Stimulated activated CD4-positive, alpha-beta T cell treated with anti-CD3 and anti-CD28 coated beads, Interleukin-12 subunit alpha, Interleukin-12 subunit beta, amount 100 ng/mL, for 48 hours (primary cell): ENCODE data around the gene OAS1.
A peak's percentile ranks its signal among the peaks of the same experiment; 100 is the strongest.
"Not testable (repeated sequence)": the region's sequence is repeated elsewhere in the genome, so short reads cannot be mapped to it uniquely, and the experiment has no call there.

Experiments used
- DNase-seq, 3 donors: peaks; one replicate each; pipeline ENCODE4 v3.0.0-alpha.2; 2020; ENCODE audit warnings: low read depth in 2 of 3, low spot score in 1 of 3

The OAS1 gene

DNA sequence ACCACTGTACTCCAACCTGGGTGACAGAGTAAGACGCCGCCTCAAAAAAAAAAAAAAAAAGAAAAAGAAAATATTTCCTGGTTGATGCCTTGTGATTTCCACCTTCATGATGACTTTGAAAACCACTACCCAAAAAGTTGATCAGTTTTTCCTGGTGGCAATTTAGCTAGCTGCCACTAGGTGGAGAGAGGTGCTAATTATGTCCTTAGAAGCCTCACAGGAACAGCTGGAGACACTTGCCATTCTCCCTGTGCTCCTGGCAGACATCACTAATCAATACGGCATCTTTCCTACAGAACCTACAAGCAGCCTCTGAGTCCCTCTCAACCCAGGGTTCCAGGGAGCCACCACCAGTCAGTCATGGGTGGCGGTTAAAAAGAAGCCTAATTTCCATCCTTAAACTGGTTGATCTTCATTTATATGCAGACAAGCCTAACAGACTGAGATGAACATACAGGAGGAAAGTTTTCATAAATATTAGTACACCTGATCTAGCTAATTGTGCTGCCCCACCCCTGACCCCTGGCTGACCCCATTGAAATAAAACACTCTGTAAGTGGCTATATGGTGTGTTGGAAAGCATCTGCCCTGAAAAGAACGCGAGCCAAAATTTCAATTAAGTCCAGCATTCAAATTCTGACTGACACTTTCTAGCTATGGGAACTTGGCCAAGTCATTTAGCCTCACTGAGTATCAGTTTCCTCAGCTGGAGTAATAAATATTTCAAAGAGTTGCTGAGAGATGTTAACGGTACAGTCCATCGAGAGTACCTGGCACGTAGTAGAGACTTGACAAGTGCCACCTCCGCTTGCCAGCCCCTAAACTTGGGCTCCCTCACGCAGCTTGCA is 6.2 kb upstream of the OAS1 start:
- DNase-seq: peak; percentile 21 to 49 (median 22)

DNA sequence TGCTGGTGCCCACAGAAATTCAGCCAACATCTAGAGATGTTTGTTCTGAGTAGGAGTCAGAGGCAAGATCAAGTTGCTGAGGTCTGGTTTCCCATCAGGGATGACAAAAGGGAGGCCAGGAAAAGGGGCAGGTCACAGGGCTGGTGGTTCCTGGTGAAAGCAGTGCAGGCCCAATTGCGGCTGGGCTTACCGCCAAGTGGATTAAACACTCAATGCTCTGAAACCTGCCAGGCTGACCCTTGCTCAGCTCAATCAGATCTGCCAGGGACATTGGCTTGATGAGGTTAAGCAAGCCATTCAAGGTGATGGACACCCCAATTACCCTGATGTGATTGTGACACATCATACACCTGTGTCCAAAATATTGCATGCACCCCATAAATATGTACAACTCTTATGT is 5.5 kb upstream of the OAS1 start:
- no peak for DNase-seq

DNA sequence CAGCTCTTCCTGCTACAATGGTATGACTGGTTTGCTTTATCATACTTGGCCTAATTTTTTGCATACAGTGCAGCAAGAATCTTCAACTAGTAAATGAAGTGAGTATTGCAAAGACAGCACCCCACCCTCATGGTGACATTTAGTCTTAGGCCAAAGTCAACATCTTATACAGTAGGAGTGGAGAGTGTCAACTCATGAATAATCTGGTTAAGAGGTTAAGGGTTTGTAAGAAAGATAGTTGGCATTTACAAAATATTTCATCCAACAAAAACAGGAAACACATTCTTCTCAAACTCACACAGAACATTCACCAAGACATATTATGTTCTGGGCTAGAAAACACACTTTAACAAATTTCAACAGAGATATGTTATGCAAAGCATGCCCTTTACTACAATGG is 2.2 kb upstream of the OAS1 start:
- DNase-seq: no peak

DNA sequence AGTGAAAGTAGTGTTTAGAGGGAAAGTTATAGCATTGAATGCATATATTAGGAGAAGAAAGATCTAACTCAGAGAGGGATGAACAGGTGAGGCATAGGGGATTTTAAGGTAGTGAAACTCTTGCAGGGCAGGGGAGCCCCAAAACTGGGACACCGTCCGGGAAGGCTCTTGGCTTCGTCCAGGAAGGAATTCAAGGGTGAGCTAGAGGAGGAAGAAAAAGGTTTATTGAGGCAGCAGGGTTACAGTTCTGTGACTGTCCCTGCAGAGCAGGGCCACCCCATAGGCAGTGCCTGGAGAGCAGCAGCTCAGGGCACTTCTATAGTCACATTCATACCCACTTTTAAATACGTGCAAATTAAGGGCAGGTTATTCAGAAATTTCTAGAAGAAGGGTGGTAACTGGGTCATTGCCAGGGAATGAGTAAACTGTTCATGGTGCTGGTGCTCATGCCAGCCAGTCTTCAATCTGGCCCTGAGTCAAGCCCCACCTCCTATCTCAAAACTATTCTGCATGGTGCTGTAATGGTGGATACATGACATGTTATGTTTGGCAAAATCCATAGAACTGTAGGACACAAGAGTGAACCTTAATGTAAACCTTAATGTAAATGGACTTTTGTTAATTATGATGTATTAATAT is 1.2 kb upstream of the OAS1 start:
- no peak for DNase-seq

DNA sequence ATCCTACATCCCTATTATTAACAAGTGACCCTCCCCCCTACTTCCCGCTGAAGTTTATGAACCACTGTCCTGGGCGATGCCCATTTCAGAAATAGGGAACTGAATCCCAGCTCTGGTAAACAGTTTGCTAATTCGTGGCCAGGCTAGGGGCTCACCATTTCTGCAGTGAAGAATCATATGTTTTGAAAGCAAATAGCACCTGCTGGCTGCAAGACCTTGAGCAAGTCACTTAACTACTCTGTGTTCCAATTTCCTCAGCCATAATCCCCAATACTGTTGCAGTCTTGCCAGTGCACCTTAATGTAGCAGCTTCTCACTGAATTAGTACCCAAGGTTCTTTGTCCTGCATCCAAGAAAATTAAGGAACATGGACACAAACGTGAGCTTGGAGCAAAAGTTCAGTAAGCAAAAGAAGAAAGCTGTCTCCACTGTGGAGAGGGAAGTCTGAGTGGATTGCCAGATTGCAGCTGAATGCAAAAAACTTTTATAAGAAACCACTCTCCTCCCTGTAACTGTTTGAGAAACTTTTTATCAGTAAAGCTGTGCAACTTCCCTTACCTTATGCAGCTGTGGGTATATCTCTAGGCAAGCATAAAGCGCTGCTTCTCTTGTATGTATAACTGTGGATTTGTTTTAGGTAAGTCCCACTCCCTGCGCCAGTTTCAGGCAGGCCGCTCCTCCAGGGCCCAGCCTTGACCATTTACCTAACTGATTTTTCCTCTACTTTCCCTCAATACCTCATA is 824 bp downstream of the OAS1 start:
- DNase-seq: no peak

DNA sequence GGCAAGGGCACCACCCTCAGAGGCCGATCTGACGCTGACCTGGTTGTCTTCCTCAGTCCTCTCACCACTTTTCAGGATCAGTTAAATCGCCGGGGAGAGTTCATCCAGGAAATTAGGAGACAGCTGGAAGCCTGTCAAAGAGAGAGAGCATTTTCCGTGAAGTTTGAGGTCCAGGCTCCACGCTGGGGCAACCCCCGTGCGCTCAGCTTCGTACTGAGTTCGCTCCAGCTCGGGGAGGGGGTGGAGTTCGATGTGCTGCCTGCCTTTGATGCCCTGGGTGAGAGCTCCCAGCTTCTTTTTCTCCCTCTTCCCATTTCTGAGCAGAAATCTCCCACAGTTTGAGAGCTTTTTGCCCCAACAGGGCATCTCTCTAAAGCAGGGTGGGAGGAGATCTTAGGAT is 1.8 kb downstream of the OAS1 start:
- peak in 1 of 3 donors; percentile 35 for DNase-seq

DNA sequence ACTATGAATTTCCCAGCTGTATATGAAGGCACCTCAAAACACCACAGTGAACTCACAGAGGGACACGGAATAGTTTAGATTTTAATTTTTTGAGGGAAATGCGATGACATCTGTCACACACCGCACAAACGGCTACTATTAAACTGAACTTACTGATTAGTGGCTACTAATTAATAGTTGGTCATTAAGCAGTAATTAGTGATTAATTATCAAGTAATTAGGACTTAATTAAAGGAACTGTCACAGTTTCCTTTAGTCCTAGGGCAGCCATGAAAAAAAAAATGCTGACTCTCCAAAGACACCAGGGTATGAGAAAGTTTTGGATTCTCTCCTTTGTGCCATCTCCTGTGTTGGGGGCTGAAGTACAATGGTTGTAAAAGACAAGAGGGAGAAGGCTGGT is 2.9 kb downstream of the OAS1 start:
- no peak for DNase-seq

DNA sequence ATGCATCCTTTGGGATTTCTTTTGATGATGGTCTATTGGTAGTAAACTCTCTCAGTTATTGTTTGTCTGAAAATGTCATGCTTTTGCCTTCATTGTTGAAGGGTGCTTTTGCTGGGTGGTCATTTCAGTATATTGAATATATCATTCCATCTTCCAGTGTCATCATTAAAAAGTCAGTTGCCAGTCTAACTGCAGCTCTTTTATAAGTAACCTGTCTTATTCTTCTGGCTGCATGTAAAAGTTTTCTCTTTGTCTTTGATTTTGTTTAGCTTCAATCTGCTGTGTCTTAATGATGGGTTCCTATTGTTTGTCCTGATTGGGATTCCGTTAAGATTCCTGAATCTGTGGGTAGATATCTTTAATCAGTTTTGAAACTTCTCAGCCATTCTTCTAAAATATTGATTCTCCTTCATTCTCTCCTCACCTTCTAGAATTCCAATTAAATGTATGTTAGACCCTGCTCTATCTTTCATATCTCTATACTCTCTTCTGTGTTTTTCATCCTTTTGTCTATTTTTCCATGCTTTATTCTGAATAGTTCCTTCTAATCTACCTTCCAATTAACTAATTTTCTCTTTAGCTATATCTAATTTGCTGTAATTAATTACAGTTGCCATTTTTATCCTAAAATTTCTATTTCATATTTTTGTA is 6.4 kb downstream of the OAS1 start:
- no peak for DNase-seq

DNA sequence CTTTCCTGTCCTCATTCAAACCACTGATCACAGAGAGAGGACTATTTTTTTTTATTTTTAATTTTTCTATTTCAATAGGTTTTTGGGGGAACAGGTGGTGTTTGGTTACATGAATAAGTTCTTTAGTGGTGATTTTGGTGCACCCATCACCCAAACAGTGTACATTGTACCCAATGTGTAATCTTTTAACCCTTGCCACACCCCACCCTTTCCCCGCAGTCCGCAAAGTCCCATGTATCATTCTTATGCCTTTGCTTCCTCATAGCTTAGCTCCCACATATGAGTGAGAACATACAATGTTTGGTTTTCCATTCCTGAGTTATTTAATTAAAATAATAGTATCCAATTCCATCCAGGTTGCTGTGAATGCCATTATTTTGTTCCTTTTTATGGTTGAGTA is 7.1 kb downstream of the OAS1 start:
- not testable (repeated sequence) for DNase-seq

DNA sequence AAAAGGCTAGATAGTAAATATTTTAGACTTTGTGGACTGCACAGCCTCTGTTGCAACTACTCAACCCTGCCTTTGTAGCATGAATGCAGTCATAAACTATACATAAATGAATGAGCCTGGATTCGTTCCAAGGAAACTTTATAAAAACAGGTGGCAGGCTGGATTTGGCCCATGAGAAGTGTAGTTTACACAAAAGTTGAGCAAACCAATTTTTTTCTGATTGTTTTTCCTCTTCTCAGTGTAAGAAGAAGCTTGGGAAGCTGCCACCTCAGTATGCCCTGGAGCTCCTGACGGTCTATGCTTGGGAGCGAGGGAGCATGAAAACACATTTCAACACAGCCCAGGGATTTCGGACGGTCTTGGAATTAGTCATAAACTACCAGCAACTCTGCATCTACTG is 9.5 kb downstream of the OAS1 start:
- no peak for DNase-seq

DNA sequence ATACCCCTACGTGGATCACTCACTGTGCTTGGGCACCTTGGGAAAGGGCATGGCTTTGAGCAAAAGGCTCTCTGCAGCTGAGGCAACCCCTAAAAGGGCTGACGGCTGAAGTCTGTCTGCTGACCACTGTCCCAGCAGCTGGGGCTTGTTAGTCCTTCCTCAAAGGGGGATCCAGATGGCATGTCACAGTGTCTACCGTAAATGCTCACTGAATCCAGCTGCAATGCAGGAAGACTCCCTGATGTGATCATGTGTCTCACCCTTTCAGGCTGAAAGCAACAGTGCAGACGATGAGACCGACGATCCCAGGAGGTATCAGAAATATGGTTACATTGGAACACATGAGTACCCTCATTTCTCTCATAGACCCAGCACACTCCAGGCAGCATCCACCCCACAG is 12.4 kb downstream of the OAS1 start:
- no peak for DNase-seq

DNA sequence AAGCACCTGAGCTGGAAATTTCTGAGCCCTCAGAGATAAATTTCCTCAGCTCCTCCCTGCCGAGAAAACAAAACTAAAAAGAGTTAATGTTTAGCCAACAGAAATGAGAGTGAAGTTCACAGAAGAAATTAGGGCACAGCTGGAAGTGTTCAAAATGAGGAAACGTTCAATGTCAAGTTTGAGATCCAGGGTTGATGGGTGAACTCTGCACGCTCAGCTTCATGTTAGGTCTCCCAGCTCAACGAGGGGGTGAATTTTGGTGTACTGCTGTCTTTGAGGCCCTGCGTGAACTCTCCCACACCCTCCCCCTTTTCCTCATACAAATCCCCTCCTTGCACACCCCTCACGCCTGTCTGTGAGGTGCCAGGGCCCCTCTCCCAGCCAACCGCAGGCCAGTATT is 18.2 kb downstream of the OAS1 start:
- DNase-seq: no peak

DNA sequence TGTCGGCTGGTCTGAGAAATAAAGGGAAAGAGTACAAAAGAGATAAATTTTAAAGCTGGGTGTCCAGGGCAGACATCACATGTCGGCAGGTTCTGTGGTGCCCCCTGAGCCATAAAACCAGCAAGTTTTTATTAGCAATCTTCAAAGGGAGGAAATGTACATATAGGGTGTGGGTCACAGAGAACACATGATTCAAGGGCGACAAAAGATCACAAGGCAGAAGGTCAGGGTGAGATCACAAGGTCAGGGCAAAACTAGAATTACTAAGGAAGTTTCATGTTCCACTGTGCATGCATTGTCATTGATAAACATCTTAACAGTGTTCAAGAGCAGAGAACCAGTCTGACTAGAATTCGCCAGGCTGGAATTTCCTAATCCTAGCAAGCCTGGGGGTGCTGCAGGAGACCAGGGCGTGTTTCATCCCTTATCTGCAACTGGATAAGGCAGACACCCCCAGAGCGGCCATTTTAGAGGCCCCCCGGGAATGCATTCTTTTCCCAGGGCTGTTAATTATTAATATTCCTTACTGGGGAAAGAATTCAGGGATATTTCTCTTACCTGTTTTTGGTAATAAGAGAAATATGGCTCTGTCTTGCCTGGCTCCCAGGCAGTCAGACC is 19.8 kb downstream of the OAS1 start:
- DNase-seq: not testable (repeated sequence)

DNA sequence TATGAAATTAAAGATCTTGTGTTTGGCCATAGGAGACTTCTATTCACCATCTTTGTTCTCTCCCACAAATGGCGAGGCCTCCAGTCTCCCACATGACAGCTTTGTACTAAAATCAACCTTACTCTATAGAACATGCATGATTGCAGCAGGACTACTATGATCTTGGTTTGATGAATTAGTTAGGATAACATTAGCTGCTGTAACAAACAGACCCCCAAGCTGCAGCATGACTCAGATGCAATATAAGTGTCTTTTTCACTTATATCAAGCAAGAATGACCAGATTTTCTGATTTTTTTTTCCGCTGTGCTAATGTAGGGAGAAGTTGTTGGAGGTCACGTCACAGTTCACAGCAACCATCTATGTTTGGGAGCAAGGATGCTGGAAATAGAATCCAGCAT is 20.7 kb downstream of the OAS1 start:
- no peak for DNase-seq

DNA sequence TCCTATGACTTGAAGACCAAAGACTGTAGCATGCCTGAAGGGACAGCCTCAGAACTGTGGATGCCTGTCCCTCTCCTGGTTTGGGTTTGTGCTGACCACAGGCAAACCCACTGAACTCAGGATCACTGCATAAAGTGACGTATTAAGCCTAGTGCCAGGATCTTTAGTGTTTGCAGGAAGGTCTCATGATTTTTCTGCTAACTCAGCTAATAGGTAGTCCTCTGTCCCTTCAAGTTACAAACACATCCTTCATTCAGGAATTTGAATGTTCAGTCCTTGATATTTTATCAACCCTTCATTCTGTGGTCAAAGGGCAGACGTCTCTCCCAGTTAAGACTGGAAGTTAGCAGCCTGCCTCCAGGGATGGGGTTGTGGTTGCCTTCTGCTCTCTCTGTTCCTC is 21.2 kb downstream of the OAS1 start:
- DNase-seq: no peak

DNA sequence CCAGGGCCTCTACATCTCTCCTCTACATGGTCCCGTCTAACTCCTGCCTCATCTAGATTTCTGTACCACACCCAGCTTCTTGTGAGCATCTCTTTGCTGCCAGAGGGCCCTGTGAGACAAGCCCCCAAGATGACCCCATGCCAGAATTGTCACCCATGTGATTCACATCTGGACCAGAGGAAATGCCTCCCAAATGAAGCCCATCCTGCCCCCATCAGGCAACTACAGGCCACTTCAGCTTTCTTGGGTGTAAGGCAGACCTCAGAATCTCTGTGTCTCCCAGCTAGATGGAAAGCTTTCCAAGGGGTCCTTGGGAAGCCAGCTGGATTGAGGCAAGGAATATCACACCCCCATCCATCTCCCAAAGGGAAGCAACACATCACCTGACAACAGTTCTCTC is 22.2 kb downstream of the OAS1 start:
- no peak for DNase-seq

DNA sequence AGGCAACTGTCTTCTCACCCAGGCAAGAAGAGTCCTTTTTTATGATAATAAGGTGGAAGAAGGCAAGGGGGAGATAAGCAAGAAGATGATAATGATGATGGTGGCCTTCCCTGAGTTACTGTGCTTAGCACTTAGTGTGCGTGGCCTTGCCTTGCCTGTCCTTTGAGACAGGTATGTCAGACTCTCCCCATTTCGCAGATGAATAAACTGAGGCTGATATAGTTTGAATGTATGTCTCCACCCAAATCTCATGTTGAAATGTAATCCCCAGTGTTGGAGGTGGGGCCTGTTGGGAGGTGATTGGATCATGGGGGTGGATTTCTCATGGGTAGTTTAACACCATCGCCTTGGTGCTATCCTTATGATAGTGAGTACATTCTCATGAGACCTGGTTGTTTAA is 23.0 kb downstream of the OAS1 start:
- DNase-seq: no peak

DNA sequence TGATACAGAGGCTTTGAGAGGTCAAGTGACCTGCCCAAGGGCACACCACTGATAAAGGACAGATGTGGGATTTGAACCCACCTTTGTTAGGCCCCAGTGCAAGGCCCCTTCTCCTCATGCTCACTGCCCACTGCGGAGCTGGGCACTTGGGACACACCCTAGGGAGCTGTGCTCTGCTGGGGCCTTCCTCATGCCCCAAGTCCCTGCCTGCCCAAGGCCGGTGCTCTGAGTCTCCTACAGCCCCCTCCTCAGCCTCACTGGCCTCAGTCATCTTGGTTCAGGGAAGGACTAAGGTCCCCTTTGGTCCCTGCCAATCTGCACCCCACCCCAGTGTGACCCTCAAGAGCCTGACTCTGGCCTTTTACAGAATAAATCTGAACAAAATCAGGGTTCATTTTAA is 23.6 kb downstream of the OAS1 start:
- DNase-seq: no peak

DNA sequence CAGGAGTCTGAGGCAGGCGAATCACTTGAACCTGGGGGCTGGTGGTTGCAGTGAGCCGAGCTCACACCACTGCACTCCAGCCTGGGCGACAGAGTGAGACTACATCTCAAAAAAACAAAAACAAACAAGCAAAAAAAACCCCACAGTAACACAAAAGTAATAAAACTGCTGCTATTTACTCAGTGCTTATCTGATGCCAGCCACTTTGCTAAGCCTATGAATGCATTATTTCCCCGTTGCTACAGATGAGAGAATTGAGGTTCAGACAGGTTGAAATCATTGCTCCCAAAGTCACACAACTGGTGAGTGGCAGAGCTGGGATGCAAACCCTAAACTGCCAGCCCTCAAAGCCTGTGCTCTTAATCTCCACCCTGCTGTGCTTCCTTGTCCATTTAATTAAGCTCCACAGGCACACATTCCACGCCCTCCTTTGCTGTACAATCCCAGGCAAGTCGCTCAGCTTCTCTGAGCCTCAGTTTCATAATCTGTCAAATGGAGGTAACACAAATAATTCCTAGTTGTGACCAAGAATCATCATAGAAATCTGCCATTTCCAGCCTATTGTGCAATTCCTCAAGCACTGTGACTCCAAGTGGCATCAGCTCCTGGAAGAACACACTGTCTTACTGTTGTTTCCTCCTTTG is 25.8 kb downstream of the OAS1 start:
- no peak for DNase-seq

DNA sequence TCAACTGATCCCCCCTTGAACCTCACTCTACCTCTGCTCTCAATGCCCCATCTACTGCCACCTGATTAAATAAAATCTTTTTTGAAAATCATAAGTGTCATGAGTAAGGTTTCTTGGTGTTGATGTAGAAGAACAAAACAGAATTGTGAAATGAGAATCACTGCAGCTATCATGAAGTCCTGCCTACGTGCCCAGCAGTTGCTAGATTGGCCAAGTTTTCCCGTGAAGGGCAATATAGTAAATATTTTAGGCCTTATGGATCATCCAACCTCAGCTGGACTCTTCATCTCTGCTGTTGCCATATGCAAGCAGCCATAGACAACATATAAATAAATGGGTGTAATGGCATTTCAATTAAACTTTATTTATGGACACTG is 26.4 kb downstream of the OAS1 start:
- no peak for DNase-seq

DNA sequence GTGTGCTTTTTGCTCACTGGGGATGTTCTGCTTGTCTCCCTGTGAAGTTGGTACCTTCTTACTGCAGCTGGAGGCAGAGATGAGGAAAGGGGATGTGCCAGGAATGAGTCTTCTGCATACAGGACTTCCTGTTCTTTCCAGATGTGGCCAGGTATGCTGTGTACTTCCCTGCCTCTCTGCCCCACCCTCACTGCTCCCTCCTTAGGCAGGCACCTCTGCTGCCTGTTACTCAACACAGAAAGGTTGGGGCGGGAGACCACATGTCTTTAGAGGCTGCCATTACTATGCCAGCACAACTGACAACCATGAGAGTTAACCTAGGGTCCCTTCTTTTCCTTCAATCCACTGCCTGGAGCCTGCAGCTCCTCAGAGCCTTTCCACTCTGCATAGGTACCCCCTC is 29.5 kb downstream of the OAS1 start:
- DNase-seq: no peak
